K562 (cell line): ENCODE measurements around the gene EIPR1. TPM values are rescaled to one million over a fixed set of nuclear protein-coding genes. Genes with fewer than 3 reads are reported as not detected.

Experiments
- ATAC-seq: fragments of 200-7000 bp; cut with Tn5 transposase; 3 replicates; pipeline ENCODE4 v1.9.1; 2020; ENCODE audit warnings: moderate library complexity
- BruUV-seq: library from RNA; stranded (reverse); fragments of 400-500 nt; replicated peaks from 2 replicates; lab custom pipeline; 2021; lab: Mats Ljungman, UMichigan
- CTCF ChIA-PET: fragments of 300-600 bp; formaldehyde crosslinking; extraction: SDS; loops from one replicate; lab custom pipeline; 2021; ENCODE audit warnings: low intra/inter-chr PET ratio; lab: Yijun Ruan, JAX
- POLR2A ChIA-PET: fragments of 300-600, 350-650 bp; sonication (Branson Sonifier 250); formaldehyde crosslinking; extraction: SDS; loops from one replicate; lab custom pipeline; 2021; ENCODE audit warnings: antibody characterized with exemption, inconsistent platforms; lab: Yijun Ruan, JAX
- DNase-seq, 4 experiments: peaks; one replicate each; pipeline versions ENCODE4 v3.0.0 to v3.0.0-alpha.2; 2011 to 2018; ENCODE audit warnings: low spot score in 3 of 4, mixed read lengths in 3 of 4; ENCODE audit errors: extremely low read depth in 1 of 4
- FAIRE-seq: peaks from 2 replicates; lab custom pipeline; 2011; peaks lifted over from hg19 to GRCh38; lab: Jason Lieb, UNC
- H2AFZ ChIP-seq: 2 replicates; pipeline ENCODE4 v1.6.0; 2011; ENCODE audit warnings: low read depth, low read length, control low read depth, inconsistent platforms
- H3K27ac ChIP-seq: fragments of 200-600 bp; 3 replicates; pipeline ENCODE4 v1.8.0; 2011; ENCODE audit warnings: low read depth, mild to moderate bottlenecking, control low read depth, inconsistent platforms, low read length, moderate library complexity, mixed read lengths; ENCODE audit errors: extremely low read depth
- H3K27me3 ChIP-seq, 2 experiments: fragments of 300-600 bp in 1 of 2; 2 replicates in 1 of 2; 3 replicates in 1 of 2; pipeline versions ENCODE4 v1.6.0 to v1.8.0; 2011; ENCODE audit warnings: inconsistent platforms in 2 of 2, low read length in 2 of 2, mild to moderate bottlenecking in 1 of 2, mixed read lengths in 1 of 2, moderate library complexity in 1 of 2; ENCODE audit not compliant: control insufficient read depth in 2 of 2, insufficient read depth in 2 of 2
- H3K36me3 ChIP-seq: fragments of 300-600 bp; 3 replicates; pipeline ENCODE4 v1.8.0; 2011; ENCODE audit warnings: mild to moderate bottlenecking, low read length, inconsistent platforms; ENCODE audit not compliant: control insufficient read depth, insufficient read depth
- H3K4me1 ChIP-seq, 2 experiments: fragments of 200-600 bp in 1 of 2; replicated peaks in 1 of 2; 2 replicates in 1 of 2; 3 replicates in 1 of 2; pipeline versions ENCODE4 v1.5.1 to v1.8.0; 2011; ENCODE audit warnings: inconsistent platforms in 2 of 2, low read length in 2 of 2, mild to moderate bottlenecking in 1 of 2, mixed read lengths in 1 of 2, moderate library complexity in 1 of 2; ENCODE audit not compliant: control insufficient read depth in 2 of 2, insufficient read depth in 2 of 2
- H3K4me2 ChIP-seq: 2 replicates; pipeline ENCODE4 v1.6.1; 2011; ENCODE audit warnings: low read length, control low read depth, inconsistent platforms, mixed read lengths; ENCODE audit not compliant: insufficient read depth
- H3K4me3 ChIP-seq: fragments of 200-600 bp; sonication (generic), shearing (Covaris generic); 2 replicates; pipeline ENCODE4 v1.5.1; 2016; ENCODE audit warnings: control low read depth, inconsistent platforms
- H3K79me2 ChIP-seq: fragments of 200-600 bp; 3 replicates; pipeline ENCODE4 v1.8.0; 2011; ENCODE audit warnings: low read length, inconsistent platforms; ENCODE audit not compliant: control insufficient read depth, insufficient read depth
- H3K9ac ChIP-seq, 2 experiments: 2 replicates each; pipeline versions ENCODE4 v1.6.0 to v1.6.1; 2011; ENCODE audit warnings: low read depth in 2 of 2, low read length in 2 of 2, control low read depth in 1 of 2, inconsistent platforms in 1 of 2, mild to moderate bottlenecking in 1 of 2, mixed read lengths in 1 of 2; ENCODE audit not compliant: insufficient read depth in 1 of 2
- H3K9me1 ChIP-seq: one replicate; pipeline ENCODE4 v1.6.0; 2011; ENCODE audit warnings: inconsistent platforms, mild to moderate bottlenecking, low read length, moderate library complexity; ENCODE audit not compliant: control insufficient read depth, insufficient read depth
- H3K9me3 ChIP-seq: replicated peaks from 2 replicates; pipeline ENCODE4 v1.5.1; 2011; ENCODE audit warnings: low read depth, low read length, inconsistent platforms; ENCODE audit not compliant: control insufficient read depth, insufficient read depth
- H4K20me1 ChIP-seq: replicated peaks from 2 replicates; pipeline ENCODE4 v1.6.1; 2011; ENCODE audit warnings: low read length, inconsistent platforms, mixed read lengths; ENCODE audit not compliant: control insufficient read depth, insufficient read depth
- FOXA3 ChIP-seq, 2 experiments: fragments of 450-650 bp in 1 of 2; sonication (generic) in 1 of 2; formaldehyde crosslinking; IDR thresholded peaks in 1 of 2; conservative IDR thresholded peaks in 1 of 2; 2 replicates each; pipeline versions ENCODE4 v1.4.0 to v1.8.0; 2020 to 2022; ENCODE audit warnings: mild to moderate bottlenecking in 2 of 2, missing genetic modification reagents in 1 of 2
- GATAD2B ChIP-seq: fragments of 450-650 bp; IDR thresholded peaks from 2 replicates; pipeline ENCODE4 v1.6.1; 2017; ENCODE audit warnings: mild to moderate bottlenecking, borderline replicate concordance
- TGIF2 ChIP-seq: sonication (generic); formaldehyde crosslinking; IDR thresholded peaks from 2 replicates; pipeline ENCODE4 v1.8.1; 2022; ENCODE audit warnings: mild to moderate bottlenecking, missing genetic modification reagents, moderate library complexity
- ZNF184 ChIP-seq: sonication (generic); formaldehyde crosslinking; IDR thresholded peaks from 2 replicates; pipeline ENCODE4 v1.5.0; 2020; ENCODE audit warnings: missing genetic modification reagents
- ZNF217 ChIP-seq: sonication (generic); formaldehyde crosslinking; IDR thresholded peaks from 2 replicates; pipeline ENCODE4 v1.8.0; 2022; ENCODE audit warnings: mild to moderate bottlenecking, missing genetic modification reagents
- WGBS: fragments of 100-300 bp; shearing (Covaris generic); methylation state at CpG from one replicate; pipeline ENCODE4 v1.1.6; 2016; ENCODE audit warnings: low coverage, mixed read lengths; ENCODE audit not compliant: insufficient coverage; ENCODE audit errors: missing lambda C conversion rate; 5-methylcytosine and 5-hydroxymethylcytosine counted together
- in situ Hi-C: fragments of 300-500 bp; cut with MboI; formaldehyde crosslinking; loops from 4 replicates; pipeline ENCODE4 v1.15.0; 2018; ENCODE audit warnings: inconsistent platforms, mixed read lengths
- intact Hi-C: fragments of 100-400 bp; cut with micrococcal nuclease; formaldehyde crosslinking; loops from 2 replicates; pipeline ENCODE4 v1.14.2; 2022
- polyA plus RNA-seq, 8 experiments: library from polyadenylated mRNA; depleted of rRNA in 4 of 8; stranded (reverse) in 5 of 8; unstranded in 3 of 8; fragments of >200 nt; fragmentation: Nextera tagmentation in 2 of 8; fragmentation: Illumina TruSeq in 1 of 8; extraction: Ambion mirVana in 2 of 8; extraction: Trizol in 1 of 8; gene quantifications; 2 replicates each; pipeline versions ENCODE4 v1.2.1 to v1.2.3, GENCODE V29; 2011 to 2014; ENCODE audit warnings: inconsistent platforms in 1 of 8, missing spikeins in 1 of 8
- total RNA-seq, 7 experiments: library from RNA; depleted of rRNA in 6 of 7; stranded (reverse); fragments of >200 nt in 6 of 7; fragmentation: Illumina TruSeq in 2 of 7; extraction: Trizol in 2 of 7; gene quantifications; 2 replicates each; pipeline versions ENCODE4 v1.2.1 to v1.2.3, GENCODE V29; 2011 to 2021; ENCODE audit warnings: low replicate concordance in 1 of 7
- TF ChIP-seq, protein P1 (sequence below): fragments of 200-800 bp; sonication (Bioruptor generic); IDR thresholded peaks from 2 replicates; pipeline ENCODE4 v1.6.1; 2017; ENCODE audit warnings: missing genetic modification characterization, missing compliant biosample characterization
- TF ChIP-seq, protein P2 (sequence below): IDR thresholded peaks from 3 replicates; pipeline ENCODE4 v1.6.1; 2011; ENCODE audit warnings: borderline replicate concordance, mild to moderate bottlenecking; ENCODE audit not compliant: insufficient read length, insufficient read depth
- TF ChIP-seq, protein P3 (sequence below): conservative IDR thresholded peaks from 2 replicates; pipeline ENCODE4 v1.6.1; 2011; ENCODE audit warnings: low read depth, mild to moderate bottlenecking, low read length; ENCODE audit not compliant: control insufficient read depth

The EIPR1 gene
- total and polyA plus RNA-seq, 9 of the 15 experiments (the other 6 are each of a cell fraction or from before 2014, with no cell fraction given): 19.9 to 54.4 (median 35.9) TPM

DNA sequence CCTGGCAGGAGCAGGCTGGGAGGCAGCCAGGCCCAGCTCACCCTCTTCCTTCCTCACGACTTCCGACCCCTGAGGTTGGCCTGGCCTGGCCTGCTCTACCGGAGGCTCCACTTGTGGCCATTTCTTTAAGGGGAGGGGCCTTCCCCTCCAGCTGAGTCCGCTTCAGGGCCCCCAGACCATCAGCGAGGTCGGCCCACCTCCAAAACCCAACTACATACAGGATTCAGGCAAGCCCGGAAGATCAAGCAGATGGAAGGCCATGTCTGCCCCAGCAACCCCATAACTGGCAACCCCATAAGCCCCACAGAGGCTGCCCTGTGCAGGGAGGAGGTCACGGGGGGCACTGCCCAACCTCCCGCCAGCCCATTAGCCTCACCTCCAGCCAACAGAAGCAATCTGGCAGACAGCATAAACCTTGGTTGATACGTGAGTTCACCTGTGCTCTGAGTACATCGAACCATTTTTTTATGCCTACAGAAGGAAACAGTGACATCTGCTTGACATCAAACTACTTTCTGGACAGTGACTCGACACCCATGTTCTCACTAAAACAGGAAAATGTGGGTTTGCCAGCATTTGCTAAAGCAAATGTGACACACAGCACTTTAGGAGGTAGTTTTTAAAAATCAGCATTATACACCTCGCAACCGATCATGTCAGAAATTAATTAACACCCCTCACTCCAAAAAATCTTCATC lies 98.9 kb downstream of the EIPR1 start:
- no peak overlapping the region for H3K4me3 ChIP-seq
- POLR2A ChIA-PET: no interaction called here
- no peaks in the 10 kb centered on the region for H3K36me3 ChIP-seq
- no TSS peak for BruUV-seq
- no peak for FAIRE-seq
- ATAC-seq: no peak
- no peaks in the 10 kb centered on the region for H3K9me3 ChIP-seq
- intact Hi-C loops (no loop called here), in situ Hi-C loops (no loop called here)
- H4K20me1 ChIP-seq: no peaks in the 10 kb centered on the region
- peaks cover 3% of the 10 kb centered on the region for H3K9me1 ChIP-seq
- WGBS: 92% methylated on average over 8 of the region's 14 CpGs
- H2AFZ ChIP-seq: no peak overlapping the region
- H3K27me3 ChIP-seq: no peaks in the 10 kb centered on the region
- CTCF ChIA-PET: no interaction called here
- H3K27ac ChIP-seq: no peak overlapping the region
- no peaks in the 10 kb centered on the region; the same call in 2 of the 3 replicates for H3K79me2 ChIP-seq
- no peak overlapping the region for H3K9ac ChIP-seq
- peaks cover 0 to 10% of the 10 kb centered on the region in 2 experiments; a peak in 1 of 5 replicates for H3K4me1 ChIP-seq
- DNase-seq: no peak
- TF ChIP-seq, protein P1, sequence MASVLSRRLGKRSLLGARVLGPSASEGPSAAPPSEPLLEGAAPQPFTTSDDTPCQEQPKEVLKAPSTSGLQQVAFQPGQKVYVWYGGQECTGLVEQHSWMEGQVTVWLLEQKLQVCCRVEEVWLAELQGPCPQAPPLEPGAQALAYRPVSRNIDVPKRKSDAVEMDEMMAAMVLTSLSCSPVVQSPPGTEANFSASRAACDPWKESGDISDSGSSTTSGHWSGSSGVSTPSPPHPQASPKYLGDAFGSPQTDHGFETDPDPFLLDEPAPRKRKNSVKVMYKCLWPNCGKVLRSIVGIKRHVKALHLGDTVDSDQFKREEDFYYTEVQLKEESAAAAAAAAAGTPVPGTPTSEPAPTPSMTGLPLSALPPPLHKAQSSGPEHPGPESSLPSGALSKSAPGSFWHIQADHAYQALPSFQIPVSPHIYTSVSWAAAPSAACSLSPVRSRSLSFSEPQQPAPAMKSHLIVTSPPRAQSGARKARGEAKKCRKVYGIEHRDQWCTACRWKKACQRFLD: no peak
- TF ChIP-seq ZNF217 (CRISPR knock-in tag) (no peak), GATAD2B (no peak), ZNF184 (no peak), FOXA3 (CRISPR knock-in tag; conservative IDR thresholded peaks at IDR 0.05 in 1 of 2, IDR thresholded peaks at IDR 0.05 in 1 of 2) (no peak), TGIF2 (CRISPR knock-in tag) (no peak)
- TF ChIP-seq, protein P2, sequence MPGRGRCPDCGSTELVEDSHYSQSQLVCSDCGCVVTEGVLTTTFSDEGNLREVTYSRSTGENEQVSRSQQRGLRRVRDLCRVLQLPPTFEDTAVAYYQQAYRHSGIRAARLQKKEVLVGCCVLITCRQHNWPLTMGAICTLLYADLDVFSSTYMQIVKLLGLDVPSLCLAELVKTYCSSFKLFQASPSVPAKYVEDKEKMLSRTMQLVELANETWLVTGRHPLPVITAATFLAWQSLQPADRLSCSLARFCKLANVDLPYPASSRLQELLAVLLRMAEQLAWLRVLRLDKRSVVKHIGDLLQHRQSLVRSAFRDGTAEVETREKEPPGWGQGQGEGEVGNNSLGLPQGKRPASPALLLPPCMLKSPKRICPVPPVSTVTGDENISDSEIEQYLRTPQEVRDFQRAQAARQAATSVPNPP: no peak
- TF ChIP-seq, protein P3, sequence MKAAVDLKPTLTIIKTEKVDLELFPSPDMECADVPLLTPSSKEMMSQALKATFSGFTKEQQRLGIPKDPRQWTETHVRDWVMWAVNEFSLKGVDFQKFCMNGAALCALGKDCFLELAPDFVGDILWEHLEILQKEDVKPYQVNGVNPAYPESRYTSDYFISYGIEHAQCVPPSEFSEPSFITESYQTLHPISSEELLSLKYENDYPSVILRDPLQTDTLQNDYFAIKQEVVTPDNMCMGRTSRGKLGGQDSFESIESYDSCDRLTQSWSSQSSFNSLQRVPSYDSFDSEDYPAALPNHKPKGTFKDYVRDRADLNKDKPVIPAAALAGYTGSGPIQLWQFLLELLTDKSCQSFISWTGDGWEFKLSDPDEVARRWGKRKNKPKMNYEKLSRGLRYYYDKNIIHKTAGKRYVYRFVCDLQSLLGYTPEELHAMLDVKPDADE: no peak
- H3K4me2 ChIP-seq: no peak overlapping the region
